ENCODE data around the gene KCNMB3.

DNA sequence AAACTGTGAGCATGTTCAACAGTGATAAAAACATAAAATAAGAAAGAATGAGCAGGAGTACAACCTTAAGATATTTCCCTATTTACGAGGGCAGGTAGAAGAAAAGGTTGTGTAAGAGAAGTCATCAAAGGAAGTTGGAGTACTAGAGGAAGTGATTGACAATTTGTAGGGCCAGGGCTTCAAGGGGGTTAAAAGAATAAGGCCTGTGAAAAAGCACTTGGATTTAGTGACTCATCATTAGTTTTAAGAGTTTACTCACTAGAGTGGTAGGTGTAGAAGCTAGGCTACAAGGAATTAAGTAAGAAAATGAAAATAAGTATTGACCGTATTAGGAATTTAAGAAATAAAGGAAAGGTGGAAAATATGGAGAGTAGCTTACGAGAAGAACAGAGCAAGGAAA lies 23.6 kb downstream of the KCNMB3 start:
- TF ChIP-seq, protein P1, sequence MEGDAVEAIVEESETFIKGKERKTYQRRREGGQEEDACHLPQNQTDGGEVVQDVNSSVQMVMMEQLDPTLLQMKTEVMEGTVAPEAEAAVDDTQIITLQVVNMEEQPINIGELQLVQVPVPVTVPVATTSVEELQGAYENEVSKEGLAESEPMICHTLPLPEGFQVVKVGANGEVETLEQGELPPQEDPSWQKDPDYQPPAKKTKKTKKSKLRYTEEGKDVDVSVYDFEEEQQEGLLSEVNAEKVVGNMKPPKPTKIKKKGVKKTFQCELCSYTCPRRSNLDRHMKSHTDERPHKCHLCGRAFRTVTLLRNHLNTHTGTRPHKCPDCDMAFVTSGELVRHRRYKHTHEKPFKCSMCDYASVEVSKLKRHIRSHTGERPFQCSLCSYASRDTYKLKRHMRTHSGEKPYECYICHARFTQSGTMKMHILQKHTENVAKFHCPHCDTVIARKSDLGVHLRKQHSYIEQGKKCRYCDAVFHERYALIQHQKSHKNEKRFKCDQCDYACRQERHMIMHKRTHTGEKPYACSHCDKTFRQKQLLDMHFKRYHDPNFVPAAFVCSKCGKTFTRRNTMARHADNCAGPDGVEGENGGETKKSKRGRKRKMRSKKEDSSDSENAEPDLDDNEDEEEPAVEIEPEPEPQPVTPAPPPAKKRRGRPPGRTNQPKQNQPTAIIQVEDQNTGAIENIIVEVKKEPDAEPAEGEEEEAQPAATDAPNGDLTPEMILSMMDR (IDR thresholded peaks at IDR 0.05; ENCODE audit: low read length): no peak
- no peak for TF ChIP-seq EZH2 (optimal IDR thresholded peaks at IDR 0.05; ENCODE audit: low read depth, low read length)
